ENCODE measurements around the gene SHC4.
A peak's percentile ranks its signal among the peaks of the same experiment; 100 is the strongest.
"Not testable (repeated sequence)": the region's sequence is repeated elsewhere in the genome, so short reads cannot be mapped to it uniquely, and the experiment has no call there.

SHC4 gene

GRCh38 chr15:48978638-48979037 is 14.9 kb upstream of the SHC4 start:
- H3K27ac ChIP-seq = no peak overlapping the region
- TF ChIP-seq CTCF (IDR thresholded peaks at IDR 0.05) = no peak
- TF ChIP-seq ZFX (IDR thresholded peaks at IDR 0.05; ENCODE audit: borderline replicate concordance) = no peak

DNA sequence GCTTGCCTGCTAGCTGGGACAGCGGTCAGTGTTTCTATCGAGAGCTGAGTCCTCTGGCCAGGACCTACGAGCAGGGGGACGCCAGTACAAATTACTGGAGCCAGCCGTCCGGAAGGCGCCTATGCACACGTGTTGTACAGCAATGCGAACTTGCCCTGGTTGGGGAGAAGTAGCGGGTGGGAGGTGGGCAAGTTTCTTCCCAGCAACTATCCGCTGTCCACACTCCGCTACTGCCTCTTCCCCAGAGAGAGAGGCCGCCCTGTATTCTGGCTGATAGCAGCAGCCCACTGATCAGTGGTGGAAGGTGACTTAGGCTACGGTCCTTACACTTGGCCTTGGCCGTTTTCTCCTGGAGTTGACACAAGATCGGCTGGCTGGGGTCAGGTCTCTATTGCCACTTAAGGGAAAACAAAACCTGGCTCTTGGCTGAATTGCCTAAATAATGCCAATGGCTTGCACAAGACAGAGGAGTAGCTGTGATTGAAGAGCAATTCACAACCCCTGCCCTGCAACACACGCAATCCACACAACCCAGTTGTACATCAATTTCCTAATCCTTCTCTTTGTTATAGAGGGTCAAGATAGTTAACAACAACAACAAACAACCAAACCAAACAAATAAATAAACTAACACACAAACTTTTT is 12.8 kb upstream of the SHC4 start:
- H3K27ac ChIP-seq = no peak overlapping the region
- TF ChIP-seq CTCF (IDR thresholded peaks at IDR 0.05) = no peak
- no peak for TF ChIP-seq ZFX (IDR thresholded peaks at IDR 0.05; ENCODE audit: borderline replicate concordance)

DNA sequence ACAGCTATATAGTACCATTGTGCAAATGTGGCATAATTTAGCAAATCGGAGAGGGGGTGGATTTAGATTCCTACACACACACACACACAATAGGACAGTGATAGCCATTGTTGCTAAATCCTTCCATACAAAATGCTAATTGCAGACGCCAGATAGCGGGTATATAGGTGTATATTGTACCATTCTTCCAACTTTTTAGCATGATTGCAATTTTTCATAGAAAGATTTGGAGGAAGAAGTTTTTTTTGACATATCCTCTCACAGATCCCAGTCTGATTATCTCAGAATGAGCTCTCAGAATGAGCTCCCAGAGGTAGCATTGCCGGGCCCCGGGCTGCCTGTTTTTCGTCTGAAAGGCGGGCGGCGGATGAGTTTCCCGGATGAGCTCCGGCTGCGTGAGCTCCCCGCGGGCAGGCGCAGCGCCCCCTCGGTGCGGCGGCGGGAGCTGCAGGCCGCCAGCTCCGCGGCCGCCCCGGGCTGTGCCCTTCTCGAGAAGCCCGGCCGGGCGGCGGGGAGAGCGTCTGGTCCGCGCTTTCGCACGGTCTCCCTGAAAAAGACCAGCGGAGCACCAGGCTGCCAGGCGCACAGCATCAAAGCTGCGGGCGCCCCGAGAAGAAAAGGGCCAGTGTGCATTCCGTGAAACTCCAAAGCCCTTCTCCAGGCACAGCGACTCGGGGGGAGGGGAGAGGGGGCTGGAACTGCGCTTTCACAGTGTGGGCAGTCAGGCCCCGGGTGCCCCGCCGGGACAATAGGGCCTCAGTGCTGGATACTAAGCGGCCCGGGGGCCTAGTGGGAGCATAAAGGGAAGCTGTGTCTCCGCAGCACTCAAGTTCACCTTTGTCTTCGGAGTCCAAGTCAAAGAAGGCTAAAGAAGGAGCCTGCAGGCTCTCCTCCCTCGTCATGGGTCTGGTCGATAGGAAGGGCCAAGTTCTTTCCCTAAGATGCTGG is 12.0 kb upstream of the SHC4 start:
- H3K27ac ChIP-seq = no peak overlapping the region

DNA sequence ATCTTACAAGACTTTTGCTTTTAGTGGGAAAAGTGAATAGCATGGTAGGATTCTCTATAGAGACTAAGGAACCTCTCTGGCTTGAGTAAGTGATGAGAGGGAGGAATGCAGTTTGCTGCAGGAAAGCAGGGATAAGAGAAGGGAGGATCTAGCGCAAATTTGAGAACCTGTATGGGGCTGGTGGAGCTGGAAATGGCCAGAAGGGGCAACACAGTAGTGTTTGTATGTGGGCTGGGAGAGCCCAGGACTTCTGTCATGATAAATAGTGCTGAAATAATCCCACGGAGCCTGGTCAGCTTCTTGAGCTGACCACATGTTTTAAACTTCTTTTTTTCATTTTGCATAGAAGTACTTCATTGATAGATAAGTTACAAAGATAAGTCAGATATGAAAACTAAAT is 11.2 kb upstream of the SHC4 start:
- no peak overlapping the region for H3K27ac ChIP-seq
- TF ChIP-seq ZFX (IDR thresholded peaks at IDR 0.05; ENCODE audit: borderline replicate concordance) (no peak), CTCF (IDR thresholded peaks at IDR 0.05) (no peak)

More for the DNA sequence above, 12.0 kb upstream of the SHC4 start:
- TF ChIP-seq ZFX (IDR thresholded peaks at IDR 0.05; ENCODE audit: borderline replicate concordance) = no peak
- TF ChIP-seq CTCF (IDR thresholded peaks at IDR 0.05) = peak; percentile 98

GRCh38 chr15:48972750-48973503 is 9.2 kb upstream of the SHC4 start:
- H3K27ac ChIP-seq = no peak overlapping the region
- TF ChIP-seq CTCF (IDR thresholded peaks at IDR 0.05) (no peak), ZFX (IDR thresholded peaks at IDR 0.05; ENCODE audit: borderline replicate concordance) (no peak)

DNA sequence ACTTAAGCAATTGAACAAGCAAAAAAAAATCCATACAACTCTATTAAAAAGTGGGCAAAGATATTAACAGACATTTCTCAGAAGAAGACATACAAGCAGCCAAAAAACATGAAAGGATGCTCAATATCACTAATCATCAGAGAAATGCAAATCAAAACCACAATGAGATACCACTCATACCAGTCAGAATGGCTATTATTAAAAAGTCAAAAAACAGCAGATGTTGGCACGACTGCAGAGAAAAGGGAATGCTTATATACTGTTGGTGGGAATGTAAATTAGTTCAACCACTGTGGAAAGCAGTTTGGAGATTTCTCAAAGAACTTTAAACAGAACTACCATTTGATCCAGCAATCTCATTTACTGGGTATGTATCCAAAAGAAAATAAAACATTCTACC is 7.2 kb upstream of the SHC4 start:
- not testable (repeated sequence) for H3K27ac ChIP-seq

GRCh38 chr15:48968066-48968465 is 4.3 kb upstream of the SHC4 start:
- no peak for TF ChIP-seq ZFX (IDR thresholded peaks at IDR 0.05; ENCODE audit: borderline replicate concordance)
- no peak for TF ChIP-seq CTCF (IDR thresholded peaks at IDR 0.05)
- H3K27ac ChIP-seq = no peak overlapping the region

All from 22Rv1 (cell line).